GM21515 (cell line): ENCODE data around the gene DAB2.
A peak's percentile ranks its signal among the peaks of the same experiment; 100 is the strongest.

Experiments
- ATAC-seq: cut with Tn5 transposase; IDR thresholded peaks from one replicate; pipeline ENCODE4 v1.9.1; 2021; ENCODE audit not compliant: unreplicated experiment

The DAB2 gene

DNA sequence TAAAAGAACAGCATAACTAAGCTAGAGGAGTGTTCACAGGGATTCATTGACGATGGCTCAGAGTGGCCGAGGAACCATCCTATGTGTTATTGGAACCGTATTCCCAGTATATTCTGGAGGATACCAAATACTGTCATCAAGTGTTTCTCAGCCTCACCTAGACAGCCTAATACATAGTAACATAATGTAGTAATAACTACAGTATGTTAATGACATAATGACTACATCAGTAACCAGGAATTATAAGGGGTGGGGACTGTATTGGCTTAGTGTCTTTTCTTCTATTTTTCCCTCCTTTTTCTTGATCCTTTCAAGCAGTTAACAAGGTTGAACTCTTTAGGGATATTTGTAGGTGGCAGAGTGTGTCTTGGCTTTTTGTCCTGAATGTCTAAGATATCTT, 33.8 kb downstream of the DAB2 start:
- no peak for ATAC-seq

DNA sequence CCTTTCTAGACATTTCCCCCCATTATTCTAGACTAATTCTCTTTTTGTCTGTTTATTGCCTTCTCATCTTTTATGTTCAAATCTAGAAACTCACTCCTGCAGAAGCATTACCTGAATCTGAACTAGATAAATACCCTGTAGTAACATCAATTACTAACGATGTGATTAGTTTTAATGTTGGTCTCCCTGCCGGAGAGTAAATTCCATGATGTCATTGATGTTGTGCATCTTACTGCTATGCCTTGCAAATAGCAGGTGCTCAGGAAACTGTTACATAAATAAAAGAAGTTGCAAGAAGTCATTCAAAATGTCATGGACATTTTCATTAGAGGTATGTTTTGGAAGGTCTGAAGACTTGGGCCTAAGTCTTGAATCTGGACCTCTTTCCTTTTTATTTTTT, 37.5 kb downstream of the DAB2 start:
- no peak for ATAC-seq

DNA sequence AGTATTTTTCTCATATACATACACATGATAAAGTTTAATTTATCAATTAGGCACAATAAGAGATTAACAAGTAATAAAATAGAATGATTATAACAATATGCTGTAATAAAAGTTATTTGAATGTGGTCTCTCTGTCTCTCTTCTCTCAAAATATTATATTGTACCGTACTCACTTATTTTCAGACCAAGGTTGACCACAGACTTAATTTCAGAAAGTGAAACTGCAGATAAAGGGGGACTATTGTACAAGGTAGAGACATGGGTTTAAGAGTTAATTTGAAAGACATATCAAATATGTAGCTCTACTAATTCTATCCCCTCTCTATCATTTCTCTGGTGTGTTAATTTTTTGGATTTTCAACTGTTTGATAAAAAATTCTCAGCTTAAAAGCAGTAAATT, 40.5 kb downstream of the DAB2 start:
- ATAC-seq: no peak

DNA sequence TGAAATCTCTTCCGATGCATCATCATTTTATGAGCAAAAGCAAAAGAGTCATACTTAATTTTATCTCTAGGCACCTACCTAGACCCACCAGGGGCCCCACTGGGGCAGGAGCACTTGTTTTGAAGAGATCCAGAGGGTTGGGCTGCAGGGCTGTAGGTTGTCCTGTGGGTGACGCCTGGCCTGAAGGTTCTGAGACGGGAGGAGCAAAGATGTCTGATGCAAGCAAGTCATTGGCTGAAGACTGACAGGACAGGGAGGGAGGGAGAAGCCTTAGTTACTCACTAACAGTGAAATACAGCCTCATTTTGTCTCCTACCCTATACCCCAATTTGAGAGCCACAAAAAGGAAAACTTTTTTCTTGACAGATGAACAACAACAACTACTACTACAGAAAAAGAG, 43.4 kb downstream of the DAB2 start:
- no peak for ATAC-seq

DNA sequence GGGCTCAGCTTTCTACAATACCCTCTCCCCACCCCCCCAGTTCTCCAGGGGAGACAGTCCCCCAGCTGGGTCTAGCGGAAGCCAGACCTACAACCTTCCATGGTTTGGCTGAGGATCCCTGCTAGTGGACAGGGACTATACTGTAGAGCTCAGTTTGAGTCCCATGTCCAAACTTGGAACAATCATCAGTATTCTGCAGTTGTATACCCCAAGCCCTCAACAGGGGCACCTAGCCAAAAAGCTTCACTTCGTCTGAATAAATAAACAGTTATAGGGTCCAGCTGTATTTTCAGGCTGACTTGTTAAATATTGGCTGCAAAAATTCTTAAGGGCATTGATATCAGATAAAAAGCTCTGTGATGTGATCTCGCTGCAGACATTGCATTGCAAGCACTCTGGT, 45.1 kb downstream of the DAB2 start:
- no peak for ATAC-seq

DNA sequence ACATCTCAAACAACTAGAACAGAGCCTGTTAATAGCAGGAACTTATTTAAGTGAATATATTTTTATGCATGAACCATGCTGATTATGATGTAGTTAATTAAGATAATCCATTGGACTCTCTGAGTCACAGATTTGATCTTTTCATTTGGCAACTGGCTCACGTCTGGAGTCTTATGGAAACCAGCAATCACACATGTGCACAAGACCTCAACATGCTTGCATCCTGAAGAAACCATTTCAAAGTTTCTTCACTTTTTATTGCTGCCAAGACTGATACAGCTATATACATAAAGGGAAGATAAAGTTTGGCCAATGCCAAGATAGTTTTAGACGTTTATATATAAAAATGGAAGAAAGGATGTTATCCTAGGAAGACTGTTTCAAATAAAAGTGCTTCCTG, 47.2 kb downstream of the DAB2 start:
- ATAC-seq: no peak

DNA sequence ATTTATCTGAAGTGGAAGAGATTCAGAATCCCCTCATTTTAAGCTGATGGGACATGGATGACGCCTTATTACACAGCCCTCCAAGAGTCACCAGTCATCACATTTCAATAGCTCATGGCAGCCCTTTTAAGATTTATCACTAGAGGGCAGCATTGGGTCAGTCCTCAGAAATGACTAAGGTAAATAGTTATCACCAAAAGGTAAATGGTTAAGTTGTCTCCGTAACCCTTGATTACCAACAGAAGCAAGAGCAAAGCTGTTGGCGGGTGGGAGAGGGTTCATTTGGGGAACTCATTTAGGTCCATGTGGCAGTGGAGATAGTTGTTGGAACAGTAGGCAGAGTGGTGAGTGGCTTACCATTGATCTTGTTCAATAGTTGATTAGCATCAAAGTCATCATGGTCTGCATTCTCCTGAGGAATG, 48.5 kb downstream of the DAB2 start:
- ATAC-seq: peak; percentile 73

DNA sequence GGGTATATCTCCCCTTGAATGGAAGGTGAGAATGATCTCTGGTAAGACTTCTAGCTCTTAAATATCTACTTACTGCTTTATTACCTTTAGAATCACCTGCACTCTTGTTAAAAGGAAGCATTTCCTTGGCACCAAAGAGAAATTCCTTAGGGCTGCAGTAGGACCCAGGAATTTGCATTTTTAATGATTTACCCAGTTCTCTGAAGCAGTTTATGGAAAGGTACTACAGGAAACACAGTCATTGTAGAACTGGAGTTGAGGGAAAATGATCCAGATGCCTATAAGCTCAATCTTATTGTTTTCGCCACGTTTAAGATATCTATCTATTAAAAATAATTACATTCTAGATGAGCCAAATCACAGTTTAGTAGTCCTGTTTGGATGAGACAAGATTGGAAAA, 51.0 kb downstream of the DAB2 start:
- ATAC-seq: no peak

DNA sequence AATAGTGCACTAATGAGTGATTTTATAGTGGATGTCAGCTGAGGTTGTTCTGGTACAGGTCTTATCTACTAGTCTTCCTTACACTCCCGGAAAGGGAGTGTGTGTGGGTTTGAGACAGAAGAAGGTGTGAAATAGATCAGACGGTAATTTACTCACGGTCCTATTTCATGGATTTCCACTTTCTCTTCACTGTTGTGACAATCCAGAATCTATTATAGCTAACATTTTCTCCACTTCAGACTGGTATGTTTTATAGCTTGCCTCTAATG, 53.5 kb downstream of the DAB2 start:
- ATAC-seq: no peak

DNA sequence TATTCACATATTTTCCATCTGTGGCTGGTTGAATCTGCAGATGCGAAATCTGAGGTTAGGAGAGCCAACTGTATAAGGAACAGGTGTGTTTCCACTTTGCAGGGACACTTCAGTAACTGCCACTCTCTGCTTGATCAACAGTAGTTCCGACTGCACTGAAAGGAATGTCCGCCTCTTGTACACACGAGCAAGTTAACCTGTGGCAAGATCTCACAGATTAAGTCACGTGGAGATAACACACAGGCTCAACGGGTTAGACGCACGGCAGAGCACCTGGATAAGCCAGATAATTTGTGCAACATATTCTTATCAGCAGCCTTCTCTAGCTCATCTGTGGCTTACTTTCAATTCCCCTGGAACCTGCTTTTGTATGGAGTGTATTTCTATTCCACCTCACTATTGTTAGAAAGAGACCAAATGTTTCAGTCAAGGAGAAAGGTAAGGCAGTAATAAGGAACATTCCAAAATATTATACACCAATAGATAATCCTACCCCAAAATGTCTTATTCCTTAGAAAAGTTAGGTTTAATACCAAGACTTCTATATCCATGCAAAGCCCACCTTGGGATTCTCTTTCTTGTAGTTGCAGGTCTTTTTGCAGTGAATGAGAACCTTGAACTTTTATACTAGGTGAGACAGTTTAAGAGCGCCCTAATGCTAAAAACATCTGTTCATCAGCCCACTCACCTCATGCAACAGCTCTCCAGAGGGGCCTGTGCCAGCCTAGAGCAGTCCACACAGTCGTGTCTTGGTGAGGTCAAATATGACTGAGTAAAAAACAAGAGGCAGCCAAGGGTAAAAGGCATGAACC, 54.0 kb downstream of the DAB2 start:
- no peak for ATAC-seq

DNA sequence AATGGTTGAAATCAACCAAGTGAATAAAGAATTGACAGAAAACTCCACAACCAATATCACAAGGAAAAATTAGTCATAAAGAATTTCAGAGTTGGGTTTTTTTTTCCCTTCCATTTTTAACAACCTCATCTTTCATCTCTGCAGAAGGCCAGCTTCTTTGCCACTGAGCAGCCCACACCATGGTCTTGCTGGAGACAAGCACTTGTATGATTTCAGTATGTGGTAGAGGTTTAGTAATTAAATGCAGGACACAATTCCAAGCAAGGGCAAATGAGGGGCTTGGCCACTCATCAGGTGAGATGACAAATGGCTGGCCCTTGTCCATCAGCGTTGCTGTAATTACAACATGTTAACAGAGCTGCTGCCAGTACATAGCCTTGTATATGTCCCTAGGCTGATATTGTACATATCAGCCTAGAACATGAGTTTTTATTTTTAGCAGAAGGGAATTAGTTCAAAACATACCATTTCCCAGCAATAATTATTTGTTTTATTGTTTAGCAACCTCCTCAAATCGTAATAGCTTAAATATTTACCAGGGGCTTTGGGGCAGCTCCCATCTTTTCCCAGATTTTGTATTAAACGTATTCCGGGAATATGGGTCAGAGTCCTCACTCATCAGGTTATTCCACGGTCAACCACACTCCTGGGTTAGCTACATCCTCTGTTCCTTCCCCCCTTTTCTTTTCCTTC, 55.5 kb downstream of the DAB2 start:
- no peak for ATAC-seq

DNA sequence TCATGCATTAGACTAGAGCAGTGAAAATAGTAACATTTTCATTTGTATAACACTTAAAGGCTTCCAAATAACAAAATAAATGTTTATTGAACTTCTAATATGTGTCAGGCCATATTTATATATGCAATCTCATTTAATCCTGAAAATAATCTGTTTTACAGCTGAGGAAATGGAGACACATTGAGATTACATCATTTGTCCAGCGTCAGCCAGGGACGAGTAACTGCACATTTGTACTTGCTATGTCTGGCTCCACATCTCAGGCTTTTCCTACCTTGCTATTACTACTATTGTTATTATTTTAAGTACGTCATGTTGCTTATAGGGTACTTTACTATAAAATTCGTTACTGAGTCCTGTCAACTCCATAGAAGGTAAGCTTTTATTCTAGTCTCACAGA, 56.7 kb downstream of the DAB2 start:
- ATAC-seq: no peak

DNA sequence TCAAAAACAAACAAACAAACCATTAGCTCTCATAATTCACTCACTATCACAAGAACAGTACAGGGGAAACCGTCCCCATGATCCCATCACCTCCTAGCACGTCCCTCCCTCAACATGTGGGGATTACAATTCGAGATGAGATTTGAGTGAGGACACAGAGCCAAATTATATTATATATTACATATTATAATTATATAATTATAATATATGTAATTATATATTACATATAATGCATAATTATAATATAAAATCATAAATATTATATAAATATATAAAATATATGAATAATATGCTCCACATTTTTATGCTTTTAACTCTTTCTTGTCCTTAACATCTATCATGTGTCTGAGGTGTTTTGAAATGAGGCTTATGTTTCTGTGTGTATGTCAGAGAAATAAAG, 57.1 kb downstream of the DAB2 start:
- no peak for ATAC-seq

DNA sequence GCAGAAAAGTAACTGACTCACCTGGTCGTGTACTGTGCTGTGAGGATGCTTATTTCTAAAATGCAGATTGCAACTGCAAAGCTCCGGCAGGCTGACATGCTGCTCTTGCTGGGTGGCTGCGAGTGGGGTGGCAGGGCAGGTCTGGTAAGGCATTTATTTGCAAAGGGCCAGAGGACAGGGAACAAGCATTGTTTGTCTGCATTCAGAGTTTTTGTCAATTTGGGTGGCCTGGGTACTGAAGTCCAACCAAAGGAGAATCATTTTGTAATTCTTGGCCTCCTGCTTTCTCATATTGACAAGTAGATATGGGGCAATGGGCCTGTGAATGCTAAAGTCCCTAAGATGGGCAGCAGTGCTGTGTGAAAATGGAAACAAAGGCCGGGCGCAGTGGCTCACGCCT, 60.4 kb downstream of the DAB2 start, which contains the start of gene C9:
TSS of gene C9 (minus strand) at position 129 of the 400 bp plus-strand sequence. CDS start at position 98, 31 bp downstream.
- ATAC-seq: no peak

DNA sequence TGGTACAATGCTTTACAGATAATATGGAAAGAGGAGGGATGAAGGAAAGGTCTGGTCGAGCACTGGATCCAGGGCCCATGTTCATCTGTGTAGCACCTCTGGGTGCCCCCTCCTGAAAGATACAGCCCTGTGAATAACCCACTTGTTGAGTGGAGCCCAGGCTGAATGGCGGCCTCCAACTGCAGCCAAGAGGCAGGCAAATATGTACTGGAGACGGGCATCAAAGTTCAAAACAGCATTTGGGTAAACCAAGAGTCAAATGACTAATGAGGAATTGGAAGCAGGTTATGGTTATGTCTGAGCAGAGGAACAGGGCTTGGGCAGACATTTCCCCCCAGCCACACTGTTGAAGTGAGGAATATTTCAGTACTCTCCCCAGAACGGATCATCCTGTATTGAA, 61.6 kb downstream of the DAB2 start:
- ATAC-seq: no peak

DNA sequence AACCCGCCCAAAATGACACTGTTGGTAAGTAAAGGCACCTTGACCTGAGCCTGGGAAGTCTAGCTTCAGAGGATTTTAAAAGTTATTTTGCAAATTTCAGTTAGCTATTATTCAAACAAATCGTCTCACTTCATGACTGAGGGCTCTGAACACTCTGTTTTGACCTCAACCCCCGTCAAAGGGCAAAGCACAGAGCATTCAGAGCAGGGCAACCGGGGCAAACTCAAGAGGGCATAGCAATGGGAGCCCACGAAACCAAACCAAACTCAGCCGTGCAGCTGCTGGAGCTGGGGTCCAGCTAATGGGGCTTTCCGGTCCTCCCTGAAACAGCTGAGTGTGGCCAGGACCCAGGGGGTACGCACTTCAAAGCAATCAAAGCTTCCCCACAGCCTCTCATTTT, 62.1 kb downstream of the DAB2 start:
- ATAC-seq: no peak

DNA sequence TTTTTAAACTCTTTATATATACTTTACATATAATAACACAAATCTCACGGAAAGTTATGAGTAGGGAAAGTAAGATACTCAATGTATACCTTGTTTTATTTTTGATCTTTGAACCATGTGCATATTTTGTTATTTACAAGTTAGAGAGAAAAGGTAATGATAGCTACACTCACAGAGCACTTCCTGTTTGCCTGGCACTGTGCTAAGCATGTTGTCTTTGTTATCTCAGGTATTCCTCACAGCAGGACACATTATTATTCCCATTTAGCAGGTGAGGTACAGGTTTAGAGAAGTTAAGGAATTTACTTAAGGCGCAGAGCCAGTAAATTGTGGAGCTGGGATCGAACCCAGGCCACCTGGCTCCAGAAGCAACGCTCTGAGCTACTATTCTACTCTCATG, 63.5 kb downstream of the DAB2 start:
- no peak for ATAC-seq

DNA sequence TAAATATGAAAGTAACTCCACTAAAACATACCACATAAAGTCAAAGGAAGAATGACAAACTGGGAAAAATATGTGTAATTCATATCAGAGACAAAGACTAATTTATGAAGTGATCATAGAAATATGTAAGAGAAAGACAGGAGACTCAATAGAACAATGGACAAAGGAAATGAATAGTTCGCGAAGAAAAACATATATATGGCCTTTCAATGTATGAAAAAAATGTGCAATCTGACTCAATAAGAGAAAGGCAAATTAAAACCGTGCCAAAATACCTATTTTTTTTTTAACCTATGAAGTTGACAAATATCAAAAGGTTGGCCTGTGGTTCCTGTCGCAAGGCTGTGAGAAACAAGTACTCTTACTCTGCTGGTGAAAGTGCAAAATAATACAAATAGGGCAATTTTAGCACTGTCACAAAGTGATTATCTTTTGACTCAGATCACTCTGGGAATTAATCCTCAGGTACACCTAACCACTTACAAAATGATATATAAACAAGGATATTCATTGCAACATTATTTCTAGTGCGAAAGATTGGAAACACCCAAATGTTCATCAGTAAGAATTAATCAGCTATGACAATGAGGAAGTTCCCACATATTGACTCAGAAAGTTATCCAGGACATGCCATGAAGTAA, 64.2 kb downstream of the DAB2 start:
- ATAC-seq: no peak

DNA sequence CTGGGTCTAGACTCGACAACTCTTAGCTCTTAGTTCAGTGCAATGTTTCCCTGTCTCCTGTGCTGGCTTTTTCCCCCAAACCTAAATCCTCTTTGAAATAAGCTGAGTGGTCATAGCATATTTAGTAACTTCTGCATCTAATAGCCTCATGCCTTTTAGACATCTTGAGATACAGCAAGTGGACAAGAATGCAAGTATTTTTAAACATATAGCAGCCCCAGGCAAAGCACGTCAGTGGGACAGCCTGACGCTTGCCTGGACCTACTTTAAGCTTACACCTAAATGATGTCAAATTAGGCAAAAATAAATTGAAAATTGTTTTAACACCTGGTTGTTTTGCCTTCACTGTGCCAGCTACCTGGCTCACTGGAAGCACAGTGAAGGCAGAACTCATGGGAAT, 68.5 kb downstream of the DAB2 start:
- no peak for ATAC-seq

DNA sequence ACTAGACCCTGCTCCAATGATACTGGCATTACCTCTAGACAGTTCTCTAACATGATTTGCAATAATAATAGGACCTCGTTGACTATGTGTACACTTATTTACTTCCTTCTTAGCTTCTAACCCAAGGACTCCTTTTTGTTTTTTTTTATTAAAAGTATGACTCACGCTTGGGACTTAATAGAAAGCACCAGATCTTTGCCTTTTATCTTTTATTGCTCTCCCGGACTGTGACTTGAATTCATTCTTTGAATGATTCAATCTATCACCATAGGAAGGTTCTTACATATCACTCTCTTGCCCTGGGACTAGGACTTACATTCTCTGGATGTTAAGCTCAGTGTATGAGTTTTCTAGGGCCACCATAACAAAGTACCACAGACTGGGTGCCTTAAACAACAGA, 69.5 kb downstream of the DAB2 start:
- ATAC-seq: no peak

DNA sequence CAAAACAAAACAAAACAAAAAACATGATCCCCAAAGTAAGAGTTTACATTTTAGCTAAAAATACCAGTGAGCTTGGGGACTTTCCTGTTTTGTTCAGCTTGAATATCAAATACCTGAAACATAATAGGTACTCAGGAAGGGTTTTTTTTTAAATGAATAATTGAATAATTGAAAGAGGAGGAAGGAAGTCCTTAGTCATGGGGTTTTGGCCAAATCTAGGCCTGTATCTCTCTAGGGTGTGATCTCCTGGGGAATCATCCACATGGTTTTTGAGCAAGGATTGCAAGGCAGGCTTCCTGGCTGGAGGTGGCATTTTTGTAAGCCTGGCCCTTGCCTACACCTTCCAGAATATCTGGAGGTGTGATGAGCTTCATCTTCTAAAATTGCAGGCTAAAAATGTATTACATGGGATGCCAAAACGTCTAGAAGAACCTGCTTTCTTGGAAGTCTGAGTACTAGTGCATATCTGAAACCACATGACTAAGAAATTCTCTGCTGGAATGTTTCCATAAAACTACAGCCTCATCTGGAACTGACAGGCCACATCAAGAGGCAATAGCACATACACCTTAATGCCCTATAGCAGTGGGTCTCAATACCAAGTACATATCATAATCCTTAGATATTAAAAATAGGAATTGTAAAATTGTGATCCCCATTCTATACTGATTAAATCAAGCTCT, 70.9 kb downstream of the DAB2 start:
- ATAC-seq: no peak

DNA sequence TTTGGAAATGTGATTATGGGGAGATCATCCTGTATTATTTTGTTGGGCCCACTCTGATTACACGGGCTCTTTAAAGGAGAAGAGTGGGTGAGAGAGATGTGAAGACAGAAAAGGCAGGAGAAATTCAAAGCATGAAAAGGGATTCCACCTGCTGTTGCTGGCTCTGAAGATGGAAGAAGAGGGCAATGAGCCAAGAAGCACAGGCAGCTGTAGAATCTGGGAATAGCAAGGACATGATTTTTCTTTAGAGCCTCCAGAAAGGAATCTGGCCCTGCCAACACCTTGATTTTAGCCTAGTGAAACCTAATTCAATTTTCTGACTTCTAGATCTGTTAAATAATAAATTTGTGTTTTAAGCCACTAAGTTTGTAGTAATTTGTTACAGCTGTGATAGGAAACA, 71.8 kb downstream of the DAB2 start:
- ATAC-seq: no peak
